IMR-90 (cell line): ENCODE data around the gene SAG. TPM values are rescaled to one million over a fixed set of nuclear protein-coding genes. Genes with fewer than 3 reads are reported as not detected.

Source experiments
- ATAC-seq: fragments of 200-7000 bp; cut with Tn5 transposase; 2 replicates; pipeline ENCODE4 v1.9.1; 2020; ENCODE audit warnings: low read depth, mild to moderate bottlenecking, moderate library complexity
- BruUV-seq: library from RNA; stranded (reverse); fragments of 400-500 nt; replicated peaks from 2 replicates; lab custom pipeline; 2021; lab: Mats Ljungman, UMichigan
- CTCF ChIA-PET: fragments of 300-600 bp; formaldehyde crosslinking; extraction: SDS; loops from one replicate; lab custom pipeline; 2021; ENCODE audit warnings: antibody characterized with exemption; lab: Yijun Ruan, JAX
- POLR2A ChIA-PET: fragments of 300-600 bp; sonication (Branson Sonifier 250); formaldehyde crosslinking; loops from one replicate; lab custom pipeline; 2022; ENCODE audit warnings: antibody characterized with exemption; ENCODE audit not compliant: unreplicated experiment; lab: Charles Lee
- DNase-seq: peaks from one replicate; pipeline ENCODE4 v3.0.0; 2013
- H2AFZ ChIP-seq: replicated peaks from 2 replicates; pipeline ENCODE3; 2013; ENCODE audit warnings: low read length, mild to moderate bottlenecking; ENCODE audit not compliant: poor library complexity
- H2AK5ac ChIP-seq: 2 replicates; pipeline ENCODE4 v1.6.1; 2013; ENCODE audit warnings: low read depth, low read length, inconsistent platforms
- H2AK9ac ChIP-seq: replicated peaks from 2 replicates; pipeline ENCODE3; 2013; ENCODE audit warnings: mild to moderate bottlenecking, low read depth, low read length, moderate library complexity; ENCODE audit not compliant: poor library complexity
- H2BK120ac ChIP-seq: 2 replicates; pipeline ENCODE4 v1.6.1; 2013; ENCODE audit warnings: low read depth, low read length, inconsistent platforms
- H2BK15ac ChIP-seq: 3 replicates; pipeline ENCODE4 v1.6.1; 2013; ENCODE audit warnings: low read depth, low read length, inconsistent platforms
- H2BK20ac ChIP-seq: 2 replicates; pipeline ENCODE4 v1.6.1; 2013; ENCODE audit warnings: low read depth, mild to moderate bottlenecking, inconsistent platforms, low read length, moderate library complexity
- H2BK5ac ChIP-seq: 2 replicates; pipeline ENCODE4 v1.6.1; 2013; ENCODE audit warnings: mild to moderate bottlenecking, low read depth, low read length, inconsistent platforms; ENCODE audit not compliant: poor library complexity, severe bottlenecking
- H3K14ac ChIP-seq: replicated peaks from 2 replicates; pipeline ENCODE4 v1.6.1; 2013; ENCODE audit warnings: low read depth, low read length, inconsistent platforms
- H3K18ac ChIP-seq: 2 replicates; pipeline ENCODE4 v1.6.1; 2013; ENCODE audit warnings: low read depth, low read length, control low read depth
- H3K23ac ChIP-seq: 2 replicates; pipeline ENCODE4 v1.6.1; 2013; ENCODE audit warnings: low read depth, low read length, inconsistent platforms
- H3K27ac ChIP-seq: 2 replicates; pipeline ENCODE4 v1.5.1; 2013; ENCODE audit warnings: mild to moderate bottlenecking, control low read depth, low read length; ENCODE audit not compliant: insufficient read depth
- H3K27me3 ChIP-seq: 2 replicates; pipeline ENCODE4 v1.6.1; 2013; ENCODE audit warnings: low read length; ENCODE audit not compliant: control insufficient read depth, insufficient read depth
- H3K36me3 ChIP-seq: 2 replicates; pipeline ENCODE4 v1.6.1; 2013; ENCODE audit warnings: low read length, mixed read lengths; ENCODE audit not compliant: control insufficient read depth, insufficient read depth
- H3K4ac ChIP-seq: 2 replicates; pipeline ENCODE4 v1.6.1; 2013; ENCODE audit warnings: low read depth, low read length, inconsistent platforms
- H3K4me1 ChIP-seq: 2 replicates; pipeline ENCODE4 v1.6.1; 2013; ENCODE audit warnings: low read length, mixed read lengths; ENCODE audit not compliant: control insufficient read depth, insufficient read depth
- H3K4me2 ChIP-seq: 2 replicates; pipeline ENCODE4 v1.6.1; 2013; ENCODE audit warnings: low read depth, mild to moderate bottlenecking, control low read depth, low read length, moderate library complexity
- H3K4me3 ChIP-seq: 2 replicates; pipeline ENCODE4 v1.5.1; 2013; ENCODE audit warnings: low read depth, mild to moderate bottlenecking, control low read depth, low read length, moderate library complexity; ENCODE audit not compliant: insufficient read depth
- H3K56ac ChIP-seq: 2 replicates; pipeline ENCODE4 v1.6.1; 2013; ENCODE audit warnings: low read length, inconsistent platforms; ENCODE audit not compliant: insufficient read depth; ENCODE audit errors: extremely low read depth
- H3K79me1 ChIP-seq, 2 experiments: 2 replicates each; pipeline ENCODE4 v1.6.1; 2013; ENCODE audit warnings: low read length in 2 of 2, inconsistent platforms in 1 of 2, low read depth in 1 of 2
- H3K9ac ChIP-seq: 2 replicates; pipeline ENCODE4 v1.6.1; 2013; ENCODE audit warnings: low read depth, low read length, control low read depth
- H3K9me1 ChIP-seq: 2 replicates; pipeline ENCODE4 v1.6.1; 2013; ENCODE audit warnings: low read length, inconsistent platforms; ENCODE audit not compliant: insufficient read depth
- H3K9me3 ChIP-seq: 2 replicates; pipeline ENCODE4 v1.6.1; 2013; ENCODE audit warnings: low read length; ENCODE audit not compliant: control insufficient read depth, insufficient read depth
- H4K20me1 ChIP-seq: 2 replicates; pipeline ENCODE4 v1.6.1; 2013; ENCODE audit warnings: low read length, inconsistent platforms; ENCODE audit not compliant: insufficient read depth
- H4K5ac ChIP-seq: 2 replicates; pipeline ENCODE4 v1.6.1; 2013; ENCODE audit warnings: mild to moderate bottlenecking, low read depth, low read length, control low read depth
- H4K8ac ChIP-seq, 2 experiments: 2 replicates each; pipeline ENCODE4 v1.6.1; 2013; ENCODE audit warnings: low read depth in 2 of 2, low read length in 2 of 2, control low read depth in 1 of 2, inconsistent platforms in 1 of 2
- H4K91ac ChIP-seq: 2 replicates; pipeline ENCODE4 v1.6.1; 2013; ENCODE audit warnings: low read depth, low read length, inconsistent platforms; ENCODE audit not compliant: insufficient read depth
- ELK1 ChIP-seq: fragments of 150-350 bp; IDR thresholded peaks from 2 replicates; pipeline ENCODE4 v1.6.1; 2016; ENCODE audit warnings: low read depth, mild to moderate bottlenecking, low read length, moderate library complexity, borderline replicate concordance
- MAFK ChIP-seq: IDR thresholded peaks from 2 replicates; pipeline ENCODE4 v1.6.1; 2012; ENCODE audit warnings: low read depth, low read length, improper control_type of control experiment
- MAZ ChIP-seq: IDR thresholded peaks from 2 replicates; pipeline ENCODE4 v1.6.1; 2012; ENCODE audit warnings: low read depth, mild to moderate bottlenecking, low read length, improper control_type of control experiment, moderate library complexity, borderline replicate concordance
- RFX5 ChIP-seq: IDR thresholded peaks from 2 replicates; pipeline ENCODE4 v1.8.0; 2012; ENCODE audit warnings: low read depth, mild to moderate bottlenecking, low read length, moderate library complexity
- USF2 ChIP-seq: fragments of 150-350 bp; IDR thresholded peaks from 2 replicates; pipeline ENCODE4 v1.6.1; 2017; ENCODE audit warnings: mild to moderate bottlenecking, antibody characterized with exemption, low read length, low read depth
- WGBS, 2 experiments: methylation state at CpG; one replicate each; pipeline versions ENCODE4 v1.1.5 to v1.1.7; 2013; ENCODE audit warnings: missing lambda C conversion rate in 2 of 2; ENCODE audit not compliant: insufficient read length in 1 of 2; ENCODE audit errors: extremely low coverage in 2 of 2; 5-methylcytosine and 5-hydroxymethylcytosine counted together
- dilution Hi-C: fragments of 300-500 bp; cut with HindIII; formaldehyde crosslinking; loops from one replicate; pipeline ENCODE4 v1.14.3; 2018; ENCODE audit warnings: low sequenced_read_pairs; ENCODE audit not compliant: unreplicated experiment
- in situ Hi-C: fragments of 300-500 bp; cut with MboI; formaldehyde crosslinking; loops from 3 replicates; pipeline ENCODE4 v1.14.3; 2019; ENCODE audit warnings: low sequenced_read_pairs, inconsistent platforms, mixed read lengths
- intact Hi-C: fragments of 100-400 bp; cut with micrococcal nuclease; formaldehyde crosslinking; loops from 2 replicates; pipeline ENCODE4 v1.10.0; 2022
- polyA plus RNA-seq, 3 experiments: library from polyadenylated mRNA; depleted of rRNA; stranded (reverse); fragments of >200 nt; gene quantifications; 2 replicates each; pipeline ENCODE4 v1.2.3, GENCODE V29; 2012; ENCODE audit warnings: low replicate concordance in 1 of 3
- total RNA-seq: library from RNA; depleted of rRNA; stranded (reverse); fragments of >200 nt; gene quantifications from 2 replicates; pipeline ENCODE4 v1.2.3, GENCODE V29; 2012

The SAG gene
- total and polyA plus RNA-seq, 2 of the 4 experiments (the other 2 are of a cell fraction): not detected

- Histone ChIP-seq H2BK15ac (no peak overlapping the region), H3K4me1 (no peaks in the 10 kb centered on the region), H3K27me3 (peaks cover 29% of the 10 kb centered on the region), H3K79me1 (no peaks in the 10 kb centered on the region), H4K20me1 (no peaks in the 10 kb centered on the region), H4K5ac (no peak overlapping the region), H3K56ac (no peak overlapping the region), H3K18ac (no peak overlapping the region), H3K4me3 (no peak overlapping the region), H3K4me2 (no peak overlapping the region; the same call in 1 of the 2 replicates), H3K4ac (no peak overlapping the region), H4K8ac (no peak overlapping the region), H3K14ac (no peak overlapping the region), H2AFZ (no peak overlapping the region), H3K27ac (no peak overlapping the region), H2BK5ac (no peak overlapping the region), H4K91ac (no peak overlapping the region), H2BK120ac (no peak overlapping the region), H3K23ac (no peak overlapping the region), H2BK20ac (no peak overlapping the region), H3K9me3 (no peaks in the 10 kb centered on the region), H3K9ac (no peak overlapping the region), H2AK5ac (no peak overlapping the region), H3K36me3 (no peaks in the 10 kb centered on the region), H2AK9ac (no peak overlapping the region), H3K9me1 (no peaks in the 10 kb centered on the region)
- dilution Hi-C loops: no loop called here
- 100% methylated on average over 1 of the region's 3 CpGs; no CpG with 5 or more reads in 1 of the 2 experiments for WGBS, 2 experiments
- BruUV-seq: no TSS peak
- ChIA-PET CTCF (no interaction called here), POLR2A (no interaction called here)
- in situ Hi-C loops: no loop called here
- intact Hi-C loops: no loop called here
- no peak for TF ChIP-seq RFX5
- no peak for TF ChIP-seq USF2
- TF ChIP-seq MAZ: no peak
- no peak for TF ChIP-seq ELK1
- TF ChIP-seq MAFK: no peak
- ATAC-seq (no peak), DNase-seq (no peak)
These were observed 31.3 kb downstream of the SAG start for GRCh38 chr2:233338812-233339368.
